PC-9 (cell line): ENCODE data around the gene TMEFF2.

Experiments
- EZH2 ChIP-seq: fragments of 200-600 bp; sonication (generic); IDR thresholded peaks from 2 replicates; pipeline ENCODE4 v1.8.0; 2017; ENCODE audit warnings: antibody characterized with exemption, low read depth
- TF ChIP-seq, protein P1 (sequence below): fragments of 200-600 bp; sonication (generic); conservative IDR thresholded peaks from 2 replicates; pipeline ENCODE4 v1.6.1; 2017; ENCODE audit warnings: mixed run types, antibody characterized with exemption, mild to moderate bottlenecking, moderate library complexity

DNA sequence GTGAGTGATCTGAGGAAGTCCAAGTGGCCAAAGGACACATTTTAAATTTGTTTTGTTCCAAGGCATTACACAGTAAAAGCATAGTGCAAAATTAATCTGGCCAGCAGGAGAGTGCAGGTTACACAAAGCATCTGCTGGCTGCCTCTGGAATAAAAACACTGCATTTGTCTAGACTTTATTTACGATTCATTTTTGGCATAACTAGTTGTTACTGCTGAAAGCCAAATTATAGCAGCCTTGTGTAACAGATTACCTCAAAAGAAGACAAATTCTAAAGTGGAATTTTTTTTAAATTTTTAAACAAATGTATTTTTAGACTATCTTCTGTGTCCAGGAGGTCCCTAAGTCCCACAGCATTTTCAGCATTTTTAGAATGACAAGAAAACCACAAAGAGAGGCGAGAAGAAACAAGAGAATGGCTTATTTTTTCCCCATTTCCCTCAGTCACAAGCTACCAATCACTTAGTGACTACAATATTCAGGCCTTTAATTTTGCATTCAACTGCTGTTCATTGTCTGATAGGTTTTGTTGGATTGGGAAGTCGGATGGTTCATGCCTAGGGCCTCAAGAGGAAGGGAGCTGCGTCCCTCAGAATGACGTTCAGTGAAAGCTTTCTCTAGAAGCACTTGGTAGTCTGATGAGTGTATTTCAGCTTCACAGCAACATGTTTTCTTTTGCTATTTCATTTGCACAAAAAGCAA is 46.0 kb downstream of the TMEFF2 start:
- TF ChIP-seq, protein P1, sequence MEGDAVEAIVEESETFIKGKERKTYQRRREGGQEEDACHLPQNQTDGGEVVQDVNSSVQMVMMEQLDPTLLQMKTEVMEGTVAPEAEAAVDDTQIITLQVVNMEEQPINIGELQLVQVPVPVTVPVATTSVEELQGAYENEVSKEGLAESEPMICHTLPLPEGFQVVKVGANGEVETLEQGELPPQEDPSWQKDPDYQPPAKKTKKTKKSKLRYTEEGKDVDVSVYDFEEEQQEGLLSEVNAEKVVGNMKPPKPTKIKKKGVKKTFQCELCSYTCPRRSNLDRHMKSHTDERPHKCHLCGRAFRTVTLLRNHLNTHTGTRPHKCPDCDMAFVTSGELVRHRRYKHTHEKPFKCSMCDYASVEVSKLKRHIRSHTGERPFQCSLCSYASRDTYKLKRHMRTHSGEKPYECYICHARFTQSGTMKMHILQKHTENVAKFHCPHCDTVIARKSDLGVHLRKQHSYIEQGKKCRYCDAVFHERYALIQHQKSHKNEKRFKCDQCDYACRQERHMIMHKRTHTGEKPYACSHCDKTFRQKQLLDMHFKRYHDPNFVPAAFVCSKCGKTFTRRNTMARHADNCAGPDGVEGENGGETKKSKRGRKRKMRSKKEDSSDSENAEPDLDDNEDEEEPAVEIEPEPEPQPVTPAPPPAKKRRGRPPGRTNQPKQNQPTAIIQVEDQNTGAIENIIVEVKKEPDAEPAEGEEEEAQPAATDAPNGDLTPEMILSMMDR = no peak
- TF ChIP-seq EZH2 = no peak
